ENCODE data around the gene POLDIP2. TPM values are rescaled to one million over a fixed set of nuclear protein-coding genes. Genes with fewer than 3 reads are reported as not detected.

The POLDIP2 gene
- polyA plus RNA-seq, 1 of the 3 experiments (the other 2 are of a cell fraction), result 98.1 TPM

- CTCF ChIA-PET, result interaction anchor here (0.8 to 4.2 kb wide), 7 partner anchors 9 to 135 kb away, joined by 3 to 23 read pairs (median 4); partner anchors contain the start of gene POLDIP2
- Histone ChIP-seq H3K4me3 (ENCODE audit: low read depth in 2 of 2, low read length in 1 of 2) (peak within 1 kb of the TSS; percentile 60 to 88), H3K27me3 (ENCODE audit: insufficient read depth) (no peaks in the 10 kb centered on the region), H3K36me3 (replicated peaks in 1 of 2; ENCODE audit: control insufficient read depth in 1 of 2, insufficient read depth in 2 of 2, low read length in 1 of 2) (peaks cover 0 to 22% of the 10 kb centered on the region in 2 experiments), H3F3A (replicated peaks; ENCODE audit: insufficient read depth) (peaks cover 8% of the 10 kb centered on the region), H2AFZ (ENCODE audit: low read depth) (peak within 1 kb of the TSS; percentile 96), H3K9me3 (no peaks in the 10 kb centered on the region), H3K9ac (peak within 1 kb of the TSS; percentile 68), H3K9me2 (no peaks in the 10 kb centered on the region), H4K20me1 (ENCODE audit: insufficient read depth) (no peaks in the 10 kb centered on the region), H3K4me1 (ENCODE audit: control insufficient read depth in 1 of 2, insufficient read depth in 2 of 2, low read depth in 1 of 2, low read length in 1 of 2) (peaks cover 10 to 16% of the 10 kb centered on the region in 2 experiments; a peak in 2 of 4 replicates), H3K79me2 (ENCODE audit: insufficient read depth) (no peaks in the 10 kb centered on the region), H3K27ac (ENCODE audit: low read depth in 2 of 2, low read length in 1 of 2) (peak within 1 kb of the TSS; percentile 16 to 56; a peak in 3 of 4 replicates), H3K4me2 (peak within 1 kb of the TSS; percentile 99)
- POLR2A ChIA-PET, result interaction anchor here (0.7 to 2.4 kb wide), 8 partner anchors 10 to 169 kb away, joined by 3 to 11 read pairs (median 4); partner anchors contain the start of genes IFT20, POLDIP2, SARM1 and TNFAIP1
- peak; percentile 91 for DNase-seq
- WGBS (ENCODE audit: low lambda C conversion rate), result 0% methylated on average over 15 of the region's 70 CpGs
- TF ChIP-seq, protein P1, sequence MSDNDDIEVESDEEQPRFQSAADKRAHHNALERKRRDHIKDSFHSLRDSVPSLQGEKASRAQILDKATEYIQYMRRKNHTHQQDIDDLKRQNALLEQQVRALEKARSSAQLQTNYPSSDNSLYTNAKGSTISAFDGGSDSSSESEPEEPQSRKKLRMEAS (IDR thresholded peaks at IDR 0.05; ENCODE audit: low read depth), result peak; percentile 16; the same call in 1 of the 2 replicates
- TF ChIP-seq NRF1 (IDR thresholded peaks at IDR 0.05; ENCODE audit: low read depth, low read length) (peak; percentile 71), MXI1 (IDR thresholded peaks at IDR 0.05; ENCODE audit: low read depth, low read length) (peak; percentile 85), MEF2A (IDR thresholded peaks at IDR 0.05; ENCODE audit: borderline replicate concordance, low read depth) (no peak), USF1 (IDR thresholded peaks at IDR 0.05; ENCODE audit: borderline replicate concordance, low read depth) (no peak), JUND (IDR thresholded peaks at IDR 0.05) (no peak)
Measured at GRCh38 chr17:28405632-28406472, 48.5 kb upstream of the POLDIP2 start, which contains the start of gene SLC46A1. Gene SLC46A1 (minus strand): TSS chr17:28406212. CDS start chr17:28406114, 98 bp downstream.

GRCh38 chr17:28404812-28405570 lies 47.7 kb upstream of the POLDIP2 start:
- Histone ChIP-seq H3K4me2 (peak overlapping the region; percentile 99), H3K27ac (ENCODE audit: low read depth in 2 of 2, low read length in 1 of 2) (peak overlapping the region; percentile 16 to 56; a peak in 3 of 4 replicates), H3K9me2 (no peaks in the 10 kb centered on the region), H3K27me3 (ENCODE audit: insufficient read depth) (no peaks in the 10 kb centered on the region), H3K4me1 (ENCODE audit: control insufficient read depth in 1 of 2, insufficient read depth in 2 of 2, low read depth in 1 of 2, low read length in 1 of 2) (peaks cover 10 to 16% of the 10 kb centered on the region in 2 experiments; a peak in 2 of 4 replicates), H3K9me3 (no peaks in the 10 kb centered on the region), H4K20me1 (ENCODE audit: insufficient read depth) (no peaks in the 10 kb centered on the region), H3K4me3 (ENCODE audit: low read depth in 2 of 2, low read length in 1 of 2) (peak overlapping the region; percentile 60 to 88), H2AFZ (ENCODE audit: low read depth) (peak overlapping the region; percentile 96), H3K9ac (peak overlapping the region; percentile 68), H3F3A (replicated peaks; ENCODE audit: insufficient read depth) (peaks cover 7% of the 10 kb centered on the region), H3K36me3 (replicated peaks in 1 of 2; ENCODE audit: control insufficient read depth in 1 of 2, insufficient read depth in 2 of 2, low read length in 1 of 2) (peaks cover 0 to 27% of the 10 kb centered on the region in 2 experiments), H3K79me2 (ENCODE audit: insufficient read depth) (no peaks in the 10 kb centered on the region)
- CTCF ChIA-PET, result interaction anchor here (0.6 to 4.2 kb wide), 8 partner anchors 8 to 136 kb away, joined by 3 to 23 read pairs (median 5); partner anchors contain the start of gene POLDIP2
- POLR2A ChIA-PET, result interaction anchor here (0.7 to 2.4 kb wide), 8 partner anchors 9 to 170 kb away, joined by 3 to 11 read pairs (median 4); partner anchors contain the start of genes IFT20, POLDIP2, SARM1 and TNFAIP1
- DNase-seq, result peak; percentile 73
- WGBS (ENCODE audit: low lambda C conversion rate), result 47% methylated on average over 27 of the region's 33 CpGs
- TF ChIP-seq JUND (IDR thresholded peaks at IDR 0.05) (no peak), TCF12 (IDR thresholded peaks at IDR 0.05) (no peak), GATA2 (CRISPR knock-in tag; IDR thresholded peaks at IDR 0.05) (no peak), FOSL2 (IDR thresholded peaks at IDR 0.05; ENCODE audit: borderline replicate concordance, low read depth) (no peak), SMC3 (IDR thresholded peaks at IDR 0.05; ENCODE audit: low read depth, low read length) (no peak), CHD2 (IDR thresholded peaks at IDR 0.05; ENCODE audit: low read length, partially characterized antibody) (peak; percentile 0), RFX5 (IDR thresholded peaks at IDR 0.05; ENCODE audit: low read length) (no peak), USF1 (IDR thresholded peaks at IDR 0.05; ENCODE audit: borderline replicate concordance, low read depth) (no peak), MEF2A (IDR thresholded peaks at IDR 0.05; ENCODE audit: borderline replicate concordance, low read depth) (no peak)

Measured in SK-N-SH (cell line).